GM23338 (cell line): ENCODE measurements around the gene PRKCQ. TPM values are rescaled to one million over a fixed set of nuclear protein-coding genes. Genes with fewer than 3 reads are reported as not detected.

Experiments
- ATAC-seq: fragments of 200-7000 bp; cut with Tn5 transposase; 3 replicates; pipeline ENCODE4 v1.9.1; 2020
- DNase-seq: peaks from one replicate; pipeline ENCODE4 v3.0.0-alpha.2; 2015; ENCODE audit warnings: low spot score
- H2AFZ ChIP-seq: fragments of 200-600 bp; sonication (generic); 2 replicates; pipeline ENCODE4 v1.8.0; 2016; ENCODE audit warnings: antibody characterized with exemption, mild to moderate bottlenecking, moderate library complexity
- H3F3A ChIP-seq: fragments of 200-600 bp; sonication (generic); replicated peaks from 2 replicates; pipeline ENCODE4 v1.8.0; 2017; ENCODE audit warnings: antibody characterized with exemption, mixed run types, low read depth
- H3K27ac ChIP-seq: fragments of 200-600 bp; sonication (generic); 2 replicates; pipeline ENCODE4 v1.6.1; 2016; ENCODE audit warnings: low read depth
- H3K27me3 ChIP-seq: fragments of 200-600 bp; sonication (generic); 2 replicates; pipeline ENCODE4 v1.8.0; 2016; ENCODE audit warnings: mild to moderate bottlenecking, mixed run types, moderate library complexity; ENCODE audit not compliant: insufficient read depth
- H3K36me3 ChIP-seq: fragments of 200-600 bp; sonication (generic); 2 replicates; pipeline ENCODE4 v1.8.0; 2016; ENCODE audit warnings: mild to moderate bottlenecking; ENCODE audit not compliant: insufficient read depth
- H3K4me1 ChIP-seq: fragments of 200-600 bp; sonication (generic); 2 replicates; pipeline ENCODE4 v1.8.0; 2016; ENCODE audit warnings: mild to moderate bottlenecking, moderate library complexity; ENCODE audit not compliant: insufficient read depth
- H3K4me2 ChIP-seq: fragments of 200-600 bp; sonication (generic); 2 replicates; pipeline ENCODE4 v1.7.1; 2017; ENCODE audit warnings: mixed run types
- H3K4me3 ChIP-seq: fragments of 200-600 bp; sonication (generic); 2 replicates; pipeline ENCODE4 v1.6.1; 2016; ENCODE audit warnings: mixed run types
- H3K79me2 ChIP-seq: fragments of 200-600 bp; sonication (generic); replicated peaks from 2 replicates; pipeline ENCODE4 v1.8.0; 2017; ENCODE audit warnings: mild to moderate bottlenecking; ENCODE audit not compliant: insufficient read depth
- H3K9me2 ChIP-seq: fragments of 200-600 bp; sonication (generic); 2 replicates; pipeline ENCODE4 v1.8.0; 2017; ENCODE audit not compliant: insufficient read depth
- H4K20me1 ChIP-seq: fragments of 200-600 bp; sonication (generic); replicated peaks from 2 replicates; pipeline ENCODE4 v1.8.0; 2017; ENCODE audit warnings: mild to moderate bottlenecking; ENCODE audit not compliant: insufficient read depth
- H3K27ac Mint-ChIP-seq: 2 replicates; pipeline ENCODE4 v1.8.0; 2020; ENCODE audit warnings: inconsistent platforms, mild to moderate bottlenecking, moderate library complexity, mixed read lengths
- H3K27me3 Mint-ChIP-seq: 3 replicates; pipeline ENCODE4 v1.8.0; 2022; ENCODE audit warnings: low read depth, mild to moderate bottlenecking, moderate library complexity, mixed read lengths, inconsistent platforms; ENCODE audit not compliant: insufficient read depth, poor library complexity
- H3K36me3 Mint-ChIP-seq: 3 replicates; pipeline ENCODE4 v1.8.0; 2021; ENCODE audit warnings: low read depth, mild to moderate bottlenecking, inconsistent platforms, moderate library complexity, mixed read lengths
- H3K4me1 Mint-ChIP-seq: 3 replicates; pipeline ENCODE4 v1.8.0; 2020; ENCODE audit warnings: mild to moderate bottlenecking, inconsistent platforms, mixed read lengths
- H3K4me3 Mint-ChIP-seq: 3 replicates; pipeline ENCODE4 v1.8.0; 2021; ENCODE audit warnings: moderate library complexity, mild to moderate bottlenecking, inconsistent platforms, mixed read lengths
- H3K9me3 Mint-ChIP-seq: 3 replicates; pipeline ENCODE4 v1.8.0; 2020; ENCODE audit warnings: moderate library complexity, mild to moderate bottlenecking, inconsistent platforms, mixed read lengths
- CREB1 ChIP-seq: fragments of 250-450 bp; sonication (Bioruptor Pico); IDR thresholded peaks from 2 replicates; pipeline ENCODE4 v1.5.0; 2020; ENCODE audit warnings: low read depth, mild to moderate bottlenecking, moderate library complexity
- EZH2 ChIP-seq: fragments of 200-600 bp; sonication (generic); IDR thresholded peaks from one replicate; pipeline ENCODE4 v1.8.0; 2017; ENCODE audit warnings: antibody characterized with exemption, mild to moderate bottlenecking, low read depth; ENCODE audit not compliant: unreplicated experiment
- EZH2phosphoT487 ChIP-seq: fragments of 200-600 bp; sonication (generic); IDR thresholded peaks from one replicate; pipeline ENCODE4 v1.8.1; 2018; ENCODE audit warnings: antibody characterized with exemption; ENCODE audit not compliant: unreplicated experiment
- JUNB ChIP-seq: IDR thresholded peaks from one replicate; pipeline ENCODE4 v1.6.1; 2016; ENCODE audit warnings: antibody characterized with exemption; ENCODE audit not compliant: unreplicated experiment
- NANOG ChIP-seq: IDR thresholded peaks from 2 replicates; pipeline ENCODE4 v1.6.1; 2016; ENCODE audit warnings: antibody characterized with exemption, borderline replicate concordance
- STAT1 ChIP-seq: IDR thresholded peaks from one replicate; pipeline ENCODE4 v1.6.1; 2016; ENCODE audit warnings: antibody characterized with exemption; ENCODE audit not compliant: unreplicated experiment
- ZNF114 ChIP-seq: fragments of 250-450 bp; sonication (Bioruptor Pico); IDR thresholded peaks from 2 replicates; pipeline ENCODE4 v1.5.0; 2020; ENCODE audit warnings: mild to moderate bottlenecking, moderate library complexity
- ZNF331 ChIP-seq: fragments of 250-450 bp; sonication (Bioruptor Pico); IDR thresholded peaks from 2 replicates; pipeline ENCODE4 v1.5.0; 2020; ENCODE audit warnings: low read depth, mild to moderate bottlenecking, moderate library complexity
- polyA plus RNA-seq: library from polyadenylated mRNA; unstranded; fragments of >200 nt; fragmentation: Nextera tagmentation; extraction: Ambion mirVana; gene quantifications from 2 replicates; pipeline ENCODE4 v1.2.1, GENCODE V29; 2016
- total RNA-seq: library from RNA; depleted of rRNA; stranded (reverse); fragments of >200 nt; shearing (Covaris generic); gene quantifications from 2 replicates; pipeline ENCODE4 v1.2.3, GENCODE V29; 2014
- TF ChIP-seq, protein P1 (sequence below): IDR thresholded peaks from one replicate; pipeline ENCODE4 v1.6.1; 2018; ENCODE audit warnings: antibody characterized with exemption; ENCODE audit not compliant: unreplicated experiment
- TF ChIP-seq, protein P2 (sequence below): IDR thresholded peaks from 2 replicates; pipeline ENCODE4 v1.6.1; 2016; ENCODE audit warnings: antibody characterized with exemption

The PRKCQ gene
- total and polyA plus RNA-seq, 2 experiments from 2014 or later = 12.6 to 28.5 TPM

DNA sequence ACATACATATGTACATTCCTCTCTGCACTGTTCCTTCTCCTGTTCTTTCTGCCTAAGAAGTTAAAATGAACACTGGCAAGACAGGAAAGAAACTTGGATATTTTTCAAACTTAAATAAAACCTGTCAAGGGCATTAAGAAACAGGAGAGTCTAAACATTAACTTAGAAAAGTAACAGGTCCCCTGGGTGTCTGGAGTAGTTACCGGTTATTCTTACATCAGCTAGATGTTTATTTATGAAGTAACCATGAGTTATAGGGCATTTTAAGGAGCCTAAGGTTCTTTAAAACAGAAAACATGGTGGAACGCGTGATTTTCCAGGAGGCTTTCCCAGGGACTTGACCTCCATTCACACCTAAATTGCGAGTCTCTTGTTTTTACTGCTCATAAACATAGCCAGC, 148.2 kb downstream of the PRKCQ start (continued):
- TF ChIP-seq EZH2 = no peak
- TF ChIP-seq, protein P1, sequence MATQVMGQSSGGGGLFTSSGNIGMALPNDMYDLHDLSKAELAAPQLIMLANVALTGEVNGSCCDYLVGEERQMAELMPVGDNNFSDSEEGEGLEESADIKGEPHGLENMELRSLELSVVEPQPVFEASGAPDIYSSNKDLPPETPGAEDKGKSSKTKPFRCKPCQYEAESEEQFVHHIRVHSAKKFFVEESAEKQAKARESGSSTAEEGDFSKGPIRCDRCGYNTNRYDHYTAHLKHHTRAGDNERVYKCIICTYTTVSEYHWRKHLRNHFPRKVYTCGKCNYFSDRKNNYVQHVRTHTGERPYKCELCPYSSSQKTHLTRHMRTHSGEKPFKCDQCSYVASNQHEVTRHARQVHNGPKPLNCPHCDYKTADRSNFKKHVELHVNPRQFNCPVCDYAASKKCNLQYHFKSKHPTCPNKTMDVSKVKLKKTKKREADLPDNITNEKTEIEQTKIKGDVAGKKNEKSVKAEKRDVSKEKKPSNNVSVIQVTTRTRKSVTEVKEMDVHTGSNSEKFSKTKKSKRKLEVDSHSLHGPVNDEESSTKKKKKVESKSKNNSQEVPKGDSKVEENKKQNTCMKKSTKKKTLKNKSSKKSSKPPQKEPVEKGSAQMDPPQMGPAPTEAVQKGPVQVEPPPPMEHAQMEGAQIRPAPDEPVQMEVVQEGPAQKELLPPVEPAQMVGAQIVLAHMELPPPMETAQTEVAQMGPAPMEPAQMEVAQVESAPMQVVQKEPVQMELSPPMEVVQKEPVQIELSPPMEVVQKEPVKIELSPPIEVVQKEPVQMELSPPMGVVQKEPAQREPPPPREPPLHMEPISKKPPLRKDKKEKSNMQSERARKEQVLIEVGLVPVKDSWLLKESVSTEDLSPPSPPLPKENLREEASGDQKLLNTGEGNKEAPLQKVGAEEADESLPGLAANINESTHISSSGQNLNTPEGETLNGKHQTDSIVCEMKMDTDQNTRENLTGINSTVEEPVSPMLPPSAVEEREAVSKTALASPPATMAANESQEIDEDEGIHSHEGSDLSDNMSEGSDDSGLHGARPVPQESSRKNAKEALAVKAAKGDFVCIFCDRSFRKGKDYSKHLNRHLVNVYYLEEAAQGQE = no peak
- no peak for TF ChIP-seq STAT1
- no peak for TF ChIP-seq EZH2phosphoT487
- no peak for TF ChIP-seq ZNF331
- TF ChIP-seq, protein P2, sequence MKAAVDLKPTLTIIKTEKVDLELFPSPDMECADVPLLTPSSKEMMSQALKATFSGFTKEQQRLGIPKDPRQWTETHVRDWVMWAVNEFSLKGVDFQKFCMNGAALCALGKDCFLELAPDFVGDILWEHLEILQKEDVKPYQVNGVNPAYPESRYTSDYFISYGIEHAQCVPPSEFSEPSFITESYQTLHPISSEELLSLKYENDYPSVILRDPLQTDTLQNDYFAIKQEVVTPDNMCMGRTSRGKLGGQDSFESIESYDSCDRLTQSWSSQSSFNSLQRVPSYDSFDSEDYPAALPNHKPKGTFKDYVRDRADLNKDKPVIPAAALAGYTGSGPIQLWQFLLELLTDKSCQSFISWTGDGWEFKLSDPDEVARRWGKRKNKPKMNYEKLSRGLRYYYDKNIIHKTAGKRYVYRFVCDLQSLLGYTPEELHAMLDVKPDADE = no peak
- no peak for TF ChIP-seq ZNF114 (CRISPR knock-in tag)
- TF ChIP-seq JUNB = no peak

DNA sequence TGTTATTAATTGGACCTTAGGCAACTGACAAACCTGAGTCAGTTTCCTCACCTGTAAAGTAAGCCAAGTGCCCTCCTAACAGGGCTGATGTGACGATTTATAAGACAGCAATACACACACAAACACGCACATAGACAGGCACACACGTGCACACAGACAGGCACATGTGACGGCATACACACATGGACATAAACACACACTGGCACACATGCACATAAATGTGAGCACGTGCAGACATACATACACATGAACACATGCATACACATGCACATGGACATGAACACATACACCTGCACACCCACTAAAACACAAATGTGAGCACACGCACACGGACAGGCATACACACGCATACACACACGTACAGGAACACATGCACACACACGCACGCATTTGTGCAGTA, 148.9 kb downstream of the PRKCQ start:
- Mint-ChIP-seq H3K4me3 (no peak overlapping the region), H3K9me3 (no peaks in the 10 kb centered on the region), H3K27ac (no peak overlapping the region; the same call in 1 of the 2 replicates), H3K27me3 (no peaks in the 10 kb centered on the region), H3K36me3 (peaks cover 9% of the 10 kb centered on the region; the same call in 2 of the 3 replicates), H3K4me1 (no peaks in the 10 kb centered on the region)
- no peaks in the 10 kb centered on the region for H3K36me3 ChIP-seq
- no peaks in the 10 kb centered on the region for H3K4me1 ChIP-seq
- DNase-seq = no peak
- H3K4me3 ChIP-seq = no peak overlapping the region
- no peaks in the 10 kb centered on the region for H3K79me2 ChIP-seq
- no peaks in the 10 kb centered on the region for H3F3A ChIP-seq
- H3K9me2 ChIP-seq = no peaks in the 10 kb centered on the region
- no peak overlapping the region for H3K4me2 ChIP-seq
- no peak for TF ChIP-seq EZH2
- TF ChIP-seq CREB1 (CRISPR knock-in tag) = no peak
- TF ChIP-seq EZH2phosphoT487 = no peak
- no peak for TF ChIP-seq ZNF331
- TF ChIP-seq ZNF114 (CRISPR knock-in tag) = no peak
- TF ChIP-seq, protein P2 = no peak
- TF ChIP-seq NANOG = no peak
- H3K27me3 ChIP-seq = no peaks in the 10 kb centered on the region
- ATAC-seq = no peak
- no peak overlapping the region for H3K27ac ChIP-seq
- 0 out of 2 replicates have a peak, but pooled peaks cover 4% of the 10 kb centered on the region for H4K20me1 ChIP-seq
- no peak overlapping the region for H2AFZ ChIP-seq
